OCI-M2 (cell line): ENCODE measurements around the gene GPR137B.

ENCODE experiments used
- DNase-seq: peaks from one replicate; lab custom pipeline; 2025; ENCODE audit not compliant: unreplicated experiment; lab: John Stamatoyannopoulos, UW

GPR137B gene

GRCh38 chr1:236253918-236254637 is 111.7 kb downstream of the GPR137B start:
- no peak for DNase-seq

GRCh38 chr1:236257216-236257615 is 114.9 kb downstream of the GPR137B start:
- DNase-seq = no peak

- DNase-seq = no peak
Measured at GRCh38 chr1:236258114-236258622, 115.8 kb downstream of the GPR137B start.
